CD4-positive, alpha-beta T cell treated with Interleukin-17A for 1 hour (primary cell): ENCODE measurements around the gene OR2T10.
"Not testable (repeated sequence)": the region's sequence is repeated elsewhere in the genome, so short reads cannot be mapped to it uniquely, and the experiment has no call there.

ENCODE experiments used
- DNase-seq: peaks from one replicate; pipeline ENCODE4 v3.0.0-alpha.2; 2020

Gene OR2T10, protein sequence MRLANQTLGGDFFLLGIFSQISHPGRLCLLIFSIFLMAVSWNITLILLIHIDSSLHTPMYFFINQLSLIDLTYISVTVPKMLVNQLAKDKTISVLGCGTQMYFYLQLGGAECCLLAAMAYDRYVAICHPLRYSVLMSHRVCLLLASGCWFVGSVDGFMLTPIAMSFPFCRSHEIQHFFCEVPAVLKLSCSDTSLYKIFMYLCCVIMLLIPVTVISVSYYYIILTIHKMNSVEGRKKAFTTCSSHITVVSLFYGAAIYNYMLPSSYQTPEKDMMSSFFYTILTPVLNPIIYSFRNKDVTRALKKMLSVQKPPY

GRCh38 chr1:248597589-248597988 is at the start of gene OR2T10:
OR2T10 (minus strand) TSS chr1:248597700; CDS start chr1:248593768, 3,932 bp downstream.
- no peak for DNase-seq

GRCh38 chr1:248645178-248645577 is 47.7 kb upstream of the OR2T10 start, which contains the start of gene OR2T35:
OR2T35 (minus strand) TSS chr1:248645278; CDS start chr1:248639258, 6,020 bp downstream.
- not testable (repeated sequence) for DNase-seq

DNA sequence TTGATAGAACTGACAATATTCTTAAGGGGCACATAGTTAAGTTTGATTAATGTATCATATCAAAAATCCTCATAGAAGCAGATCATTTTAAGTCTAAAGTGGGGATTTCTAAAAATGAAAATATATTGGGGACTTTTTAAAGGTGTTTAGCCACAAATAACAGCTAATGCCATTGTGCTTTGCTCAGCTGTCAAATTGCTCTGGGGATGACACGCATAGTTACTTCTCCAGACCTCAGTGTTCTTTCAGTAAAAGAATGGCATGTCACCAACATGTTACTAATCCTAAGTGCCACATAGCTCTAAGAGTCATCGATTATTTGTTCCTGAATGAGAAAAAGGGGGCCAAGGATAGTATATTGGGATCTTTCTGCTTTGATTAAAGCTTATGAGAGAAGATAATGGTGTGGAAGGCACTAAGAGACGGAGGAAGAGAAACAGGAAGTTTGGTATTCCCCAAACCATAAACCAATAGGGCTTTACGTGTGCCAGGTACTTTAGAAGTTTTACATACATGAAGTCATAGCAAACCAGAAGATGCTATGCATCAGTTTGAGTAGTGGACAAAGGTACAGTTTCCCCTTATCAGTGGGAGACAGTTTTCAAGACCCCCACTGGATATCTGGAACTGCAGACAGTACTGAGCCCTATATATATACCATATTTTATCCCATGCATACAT is 45.6 kb upstream of the OR2T10 start:
- DNase-seq = not testable (repeated sequence)

DNA sequence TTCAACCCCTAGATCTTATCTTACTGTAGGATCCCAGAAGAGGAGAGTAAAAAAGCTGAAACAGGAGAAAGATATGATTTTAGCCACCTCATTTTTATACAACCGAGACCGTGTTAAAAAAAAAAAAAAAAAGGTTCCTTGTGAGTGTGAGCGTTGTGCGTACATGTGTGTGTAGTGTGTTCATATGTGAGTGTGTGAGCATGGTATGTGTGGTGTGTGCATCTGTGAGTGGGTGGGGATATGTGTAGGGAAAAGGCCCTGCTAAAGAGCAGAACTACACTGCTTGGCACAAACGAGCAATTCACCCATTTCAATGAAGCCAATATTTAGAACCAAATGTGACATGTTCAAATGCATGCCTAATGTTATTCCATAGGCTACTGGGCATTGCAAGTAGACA is 44.1 kb upstream of the OR2T10 start:
- not testable (repeated sequence) for DNase-seq

DNA sequence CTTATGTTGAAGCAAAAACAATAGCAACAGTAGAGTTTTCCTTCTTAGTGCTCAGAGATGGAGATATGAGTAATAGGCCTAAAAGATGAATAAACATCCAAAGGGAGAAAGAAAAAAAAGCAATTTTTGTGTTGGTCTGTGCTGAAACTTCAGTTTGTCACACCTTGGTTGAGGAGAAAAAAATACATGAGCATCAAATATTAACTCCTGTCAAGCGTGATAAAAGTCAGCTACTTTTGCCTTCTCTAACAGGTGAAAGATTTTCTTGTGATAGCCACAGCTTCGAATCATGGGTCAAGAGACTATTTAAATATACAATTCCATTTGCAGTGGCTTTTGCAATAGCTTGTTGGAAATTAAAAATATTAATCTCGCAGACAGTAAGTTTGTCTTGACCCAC is 43.4 kb upstream of the OR2T10 start:
- DNase-seq = not testable (repeated sequence)

GRCh38 chr1:248639652-248640051 is 42.2 kb upstream of the OR2T10 start:
- not testable (repeated sequence) for DNase-seq

GRCh38 chr1:248636612-248637011 is 39.1 kb upstream of the OR2T10 start:
- DNase-seq = not testable (repeated sequence)

DNA sequence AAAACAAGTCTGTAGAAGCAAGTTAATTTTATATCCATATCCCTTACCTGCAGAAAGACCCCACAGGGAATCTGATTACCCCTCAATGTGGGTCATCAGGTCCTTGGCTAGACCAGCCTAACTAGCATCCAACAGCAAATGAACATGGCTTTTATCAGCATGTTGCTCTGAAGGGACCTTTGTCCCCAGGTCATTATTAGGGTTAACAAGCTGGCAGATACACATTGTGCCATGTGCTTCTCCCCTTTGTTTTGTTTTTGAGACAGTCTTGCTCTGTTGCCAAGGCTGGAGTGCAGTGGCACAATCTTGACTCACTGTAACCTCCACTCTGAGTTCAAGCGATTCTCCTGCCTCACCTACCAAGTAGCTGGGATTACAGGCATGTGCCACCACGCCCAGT is 37.5 kb upstream of the OR2T10 start, which contains the start of gene OR2T11:
TSS of gene OR2T11 (minus strand) at position 101 of the 400 bp plus-strand sequence. CDS start 7,963 bp downstream, outside the sequence.
- DNase-seq = not testable (repeated sequence)

GRCh38 chr1:248631354-248632008 is 34.0 kb upstream of the OR2T10 start:
- no peak for DNase-seq

- DNase-seq = no peak
These were observed 33.1 kb upstream of the OR2T10 start for GRCh38 chr1:248630551-248630950.

DNA sequence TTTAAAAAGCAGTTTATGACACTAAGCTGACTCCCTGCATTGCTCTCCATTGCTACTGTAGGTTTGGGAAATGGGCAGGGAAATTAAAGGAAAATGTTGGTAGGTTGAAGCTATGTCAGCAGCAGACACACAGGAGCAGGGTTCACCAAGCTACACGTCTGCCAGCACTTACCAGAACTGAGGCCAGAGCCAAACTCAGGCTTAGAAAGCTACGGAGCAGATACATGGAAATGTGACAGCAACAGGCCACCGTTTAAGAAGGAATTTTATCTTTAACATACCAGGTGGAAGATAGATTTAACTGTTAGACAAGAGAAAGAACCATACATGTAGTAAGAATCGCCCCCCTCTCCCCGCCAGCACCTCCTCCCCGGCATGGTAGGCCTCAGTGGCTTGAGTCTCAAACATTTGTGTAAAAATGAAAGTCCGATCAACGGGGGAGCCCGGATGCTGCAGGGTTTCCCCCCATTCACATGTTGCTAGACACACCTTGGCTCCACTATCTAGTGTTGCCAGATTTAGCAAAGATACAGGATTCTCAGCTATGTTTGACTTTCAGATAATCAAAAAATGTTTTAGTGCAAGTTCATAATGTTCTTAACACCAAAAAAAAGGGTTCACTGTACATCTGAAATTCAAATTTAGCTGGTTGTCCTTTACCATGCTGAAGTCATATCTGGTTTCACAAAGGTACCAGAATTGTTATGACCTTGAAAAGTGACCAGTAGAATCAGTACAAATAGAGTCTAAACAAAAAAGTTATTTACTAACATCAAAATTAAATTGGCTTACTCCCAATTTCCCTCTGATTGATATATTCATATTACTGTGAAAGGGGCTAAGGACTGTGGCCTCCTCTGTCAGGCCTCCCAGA is 30.7 kb upstream of the OR2T10 start:
- DNase-seq = no peak

DNA sequence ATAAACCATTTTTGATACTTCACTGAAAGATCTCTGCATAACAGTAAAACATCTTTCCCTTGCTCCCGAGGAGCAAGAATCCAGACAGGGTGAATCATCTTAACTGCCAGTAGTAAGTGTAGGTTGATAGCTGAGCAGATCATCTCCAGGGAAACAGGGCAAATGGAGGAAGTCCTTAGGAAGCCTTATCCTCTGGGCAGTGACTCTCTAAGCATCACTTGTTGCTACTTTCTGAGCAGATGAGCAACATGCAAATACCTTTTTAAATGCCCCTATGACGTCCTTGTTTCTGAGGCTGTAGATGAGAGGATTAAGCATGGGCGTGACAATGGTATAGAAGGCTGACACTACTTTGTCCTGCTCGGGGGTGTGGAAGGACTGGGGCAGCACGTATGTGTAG is 28.5 kb upstream of the OR2T10 start:
- no peak for DNase-seq

GRCh38 chr1:248625166-248625565 is 27.7 kb upstream of the OR2T10 start:
- no peak for DNase-seq

DNA sequence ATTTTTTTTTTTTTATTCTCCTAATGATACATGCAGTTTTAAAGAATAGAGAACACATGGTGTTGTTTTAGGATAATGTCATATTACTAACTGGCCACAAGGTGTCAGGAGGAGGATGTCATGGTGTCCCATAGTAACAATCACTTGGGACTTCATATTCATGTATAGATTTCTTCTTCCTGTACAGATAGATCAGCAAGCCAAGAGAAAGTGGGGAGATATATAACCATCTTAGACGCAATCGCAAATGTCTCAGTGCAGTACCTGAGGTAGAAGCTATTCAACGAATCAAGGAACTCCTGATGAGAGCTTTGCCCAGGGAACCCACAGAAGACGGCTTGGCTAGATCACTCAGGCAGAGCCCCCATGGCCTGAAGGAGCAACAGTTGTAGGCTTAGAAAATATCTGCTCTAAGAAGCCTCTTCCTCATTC is 25.1 kb upstream of the OR2T10 start:
- peak; percentile 35 for DNase-seq

DNA sequence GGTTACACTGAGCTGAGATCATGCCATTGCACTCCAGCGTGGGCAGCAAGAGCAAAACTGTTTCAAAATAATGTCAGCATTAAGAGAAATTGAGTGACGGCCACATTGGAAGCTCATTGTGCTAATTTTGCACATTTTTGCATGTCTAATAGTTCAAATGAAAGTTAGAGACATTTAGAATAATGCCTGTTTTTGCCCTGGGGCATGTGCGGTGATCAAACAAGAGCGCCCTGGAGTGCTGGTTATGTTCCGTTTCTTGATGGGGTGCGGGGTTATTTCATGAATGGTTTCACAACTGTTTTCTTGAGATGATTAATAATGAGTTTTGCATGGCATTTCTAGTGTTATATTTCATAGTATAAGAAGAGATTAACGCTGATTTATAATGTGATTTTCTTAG is 24.3 kb upstream of the OR2T10 start:
- no peak for DNase-seq

DNA sequence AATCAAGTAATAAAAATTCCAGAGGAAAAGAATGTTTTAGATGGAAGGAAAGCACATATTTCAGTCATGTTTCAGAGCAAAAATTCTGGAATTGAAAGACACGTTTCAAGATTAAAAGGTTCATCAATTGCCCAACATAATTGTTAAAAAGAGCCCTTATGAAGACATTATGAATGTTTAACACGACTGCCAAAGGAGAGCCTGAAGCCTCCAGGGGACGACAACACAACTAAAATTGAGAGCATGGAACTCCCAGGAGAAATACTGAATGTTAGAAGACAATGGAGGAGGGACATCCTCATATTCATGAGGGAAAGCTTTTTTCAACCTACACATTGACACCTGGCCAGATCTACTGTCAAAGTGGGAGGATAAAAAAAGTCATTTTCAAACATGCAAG is 21.4 kb upstream of the OR2T10 start:
- DNase-seq = peak; percentile 42

- DNase-seq = no peak
These were observed 20.6 kb upstream of the OR2T10 start for GRCh38 chr1:248618119-248618518.

DNA sequence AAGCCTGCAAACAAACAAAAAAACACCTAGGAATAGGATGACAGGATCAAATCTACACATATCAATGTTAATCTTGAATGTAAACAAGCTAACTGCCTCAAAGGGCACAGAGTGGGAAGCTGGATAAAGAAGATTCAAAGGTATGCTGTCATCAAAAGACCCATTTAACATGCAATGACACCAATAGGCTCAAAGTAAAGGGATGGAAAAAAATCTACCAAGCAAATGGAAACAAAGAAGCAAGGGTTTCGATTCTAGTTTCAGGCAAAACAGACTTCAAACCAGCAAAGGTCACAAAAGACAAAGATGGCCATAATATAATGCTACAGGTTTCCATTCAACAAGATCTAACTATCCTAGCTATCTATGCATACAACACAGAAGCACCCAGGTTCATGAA is 16.2 kb upstream of the OR2T10 start:
- no peak for DNase-seq

GRCh38 chr1:248611883-248612414 is 14.4 kb upstream of the OR2T10 start:
- peak; percentile 1 for DNase-seq

DNA sequence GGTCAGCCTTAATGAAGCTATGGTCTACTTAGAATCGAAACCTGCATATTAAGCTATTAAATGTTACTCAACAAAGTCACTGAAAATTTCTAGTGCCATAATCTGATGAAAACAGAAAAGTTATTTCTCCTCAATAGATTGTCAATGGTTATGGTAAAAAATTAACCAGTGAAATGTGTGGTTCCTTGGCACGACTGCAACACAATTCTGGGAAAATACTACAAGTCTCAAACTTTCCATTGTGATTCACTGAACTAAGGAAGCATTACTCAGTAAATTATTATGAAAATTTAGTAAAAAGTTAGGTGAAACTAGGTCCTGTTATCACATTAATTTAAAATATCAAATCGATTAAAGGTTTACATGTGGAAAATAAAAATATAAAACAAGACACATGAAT is 12.8 kb upstream of the OR2T10 start:
- no peak for DNase-seq

DNA sequence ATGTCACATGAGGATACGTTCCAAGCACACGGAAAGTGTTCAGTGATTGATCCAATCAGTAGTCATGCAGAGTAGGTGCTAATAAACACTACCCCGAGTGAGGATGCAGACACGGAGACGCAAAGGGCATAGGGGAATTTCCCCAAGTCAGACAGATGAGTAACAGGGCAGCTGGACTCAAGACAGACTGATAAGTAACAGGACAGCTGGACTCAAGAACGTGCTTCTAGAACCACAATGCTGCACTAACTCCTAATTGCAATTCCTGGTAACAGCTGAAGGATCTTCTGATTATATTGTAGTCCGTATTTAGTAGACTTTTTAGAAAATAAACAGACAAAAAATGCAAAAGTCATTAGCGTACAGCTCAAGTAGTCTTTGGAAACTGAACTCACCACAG is 1.9 kb upstream of the OR2T10 start:
- DNase-seq = no peak

DNA sequence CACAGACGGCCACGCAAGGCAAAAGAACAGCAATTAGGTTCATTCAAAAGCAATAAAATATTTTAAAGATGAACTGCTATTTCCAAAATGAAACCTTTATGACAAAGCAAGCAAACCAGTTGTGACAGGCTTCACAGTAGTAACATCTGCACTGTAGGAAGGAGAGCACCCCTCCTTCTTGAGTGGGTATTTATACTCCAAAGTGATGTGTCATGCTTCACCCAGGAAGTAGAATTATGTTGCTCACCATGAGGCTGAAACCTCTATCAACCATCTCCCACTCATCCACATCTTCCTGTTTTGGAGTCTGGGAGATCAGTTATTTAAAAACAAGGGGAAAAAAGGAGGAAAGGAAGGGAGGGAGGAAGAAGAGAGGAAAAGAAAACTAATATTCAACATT is 885 bp downstream of the OR2T10 start:
- DNase-seq = no peak
